Right lobe of liver (tissue), 4 donors: ENCODE results near the gene IL19.

Experiments used
- POLR2A ChIP-seq: fragments of 450-650 bp; IDR thresholded peaks from one replicate; pipeline ENCODE4 v1.6.1; 2017; ENCODE audit warnings: antibody characterized with exemption, mild to moderate bottlenecking
- TF ChIP-seq, protein P1 (sequence below), 4 donors: fragments of 200-600 bp in 3 of 4; fragments of 450-650 bp in 1 of 4; IDR thresholded peaks; one replicate each; pipeline versions ENCODE4 v1.5.1 to v1.8.0; 2016 to 2022; ENCODE audit warnings: antibody characterized with exemption in 4 of 4, mild to moderate bottlenecking in 2 of 4
- donor health status: DM: no; HTN: no; CAD: no.
- donor health status: DM: no; HTN: no; CAD: no.
- donor health status: DM: no; HTN: yes; CAD: no.

DNA sequence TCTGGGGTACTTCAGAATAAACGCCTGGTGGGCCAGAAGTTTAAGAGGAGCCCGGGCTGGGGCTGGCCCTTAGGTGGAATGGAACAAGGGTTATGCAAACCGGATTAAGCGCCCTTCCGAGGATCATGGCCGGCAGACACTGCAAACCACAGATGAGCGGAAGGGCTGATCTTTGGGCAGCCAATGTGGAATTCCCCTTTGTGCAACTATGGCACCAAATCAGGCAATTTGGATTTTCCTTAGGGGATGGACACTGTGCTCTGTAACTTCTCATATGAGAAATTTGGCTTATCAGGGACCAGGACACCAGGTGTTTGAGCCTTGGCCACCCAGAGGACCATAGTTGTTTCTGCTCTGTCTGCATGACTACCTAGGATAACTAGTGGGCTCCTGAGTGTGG lies 7.5 kb downstream of the IL19 start:
- TF ChIP-seq, protein P1, sequence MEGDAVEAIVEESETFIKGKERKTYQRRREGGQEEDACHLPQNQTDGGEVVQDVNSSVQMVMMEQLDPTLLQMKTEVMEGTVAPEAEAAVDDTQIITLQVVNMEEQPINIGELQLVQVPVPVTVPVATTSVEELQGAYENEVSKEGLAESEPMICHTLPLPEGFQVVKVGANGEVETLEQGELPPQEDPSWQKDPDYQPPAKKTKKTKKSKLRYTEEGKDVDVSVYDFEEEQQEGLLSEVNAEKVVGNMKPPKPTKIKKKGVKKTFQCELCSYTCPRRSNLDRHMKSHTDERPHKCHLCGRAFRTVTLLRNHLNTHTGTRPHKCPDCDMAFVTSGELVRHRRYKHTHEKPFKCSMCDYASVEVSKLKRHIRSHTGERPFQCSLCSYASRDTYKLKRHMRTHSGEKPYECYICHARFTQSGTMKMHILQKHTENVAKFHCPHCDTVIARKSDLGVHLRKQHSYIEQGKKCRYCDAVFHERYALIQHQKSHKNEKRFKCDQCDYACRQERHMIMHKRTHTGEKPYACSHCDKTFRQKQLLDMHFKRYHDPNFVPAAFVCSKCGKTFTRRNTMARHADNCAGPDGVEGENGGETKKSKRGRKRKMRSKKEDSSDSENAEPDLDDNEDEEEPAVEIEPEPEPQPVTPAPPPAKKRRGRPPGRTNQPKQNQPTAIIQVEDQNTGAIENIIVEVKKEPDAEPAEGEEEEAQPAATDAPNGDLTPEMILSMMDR (IDR thresholded peaks at IDR 0.05) = no peak
- no peak for TF ChIP-seq POLR2A
